Activated CD8-positive, alpha-beta T cell treated with anti-CD3 and anti-CD28 coated beads, Interleukin-2, amount 10 ng/mL, durations not matched to agents 7 days and 5 days (primary cell): ENCODE measurements around the gene CDKN2AIPNL. TPM values are rescaled to one million over a fixed set of nuclear protein-coding genes. Genes with fewer than 3 reads are reported as not detected.
"Not testable (repeated sequence)": the region's sequence is repeated elsewhere in the genome, so short reads cannot be mapped to it uniquely, and the experiment has no call there.

Source experiments
- ATAC-seq: fragments of 150-1000 bp; cut with Tn5 transposase; one replicate; pipeline ENCODE4 v1.10.0; 2021; ENCODE audit warnings: moderate library complexity
- CTCF ChIA-PET: fragments of 350-600 bp; sonication (Branson Sonifier 250); formaldehyde crosslinking; loops from one replicate; lab custom pipeline; 2021; ENCODE audit warnings: antibody characterized with exemption; lab: Charles Lee
- POLR2A ChIA-PET: fragments of 350-600 bp; sonication (Branson Sonifier 250); formaldehyde crosslinking; loops from one replicate; lab custom pipeline; 2021; ENCODE audit warnings: antibody characterized with exemption; lab: Charles Lee
- DNase-seq: peaks from one replicate; pipeline ENCODE4 v3.0.0-alpha.2; 2020
- H3K27ac Mint-ChIP-seq: one replicate; pipeline ENCODE4 v1.8.0; 2021; ENCODE audit warnings: mild to moderate bottlenecking, mixed read lengths
- H3K27me3 Mint-ChIP-seq: one replicate; pipeline ENCODE4 v1.8.0; 2021; ENCODE audit warnings: low read depth, mixed read lengths
- H3K36me3 Mint-ChIP-seq: one replicate; pipeline ENCODE4 v1.8.0; 2021; ENCODE audit warnings: low read depth, mixed read lengths
- H3K4me1 Mint-ChIP-seq: one replicate; pipeline ENCODE4 v1.8.0; 2021; ENCODE audit warnings: low read depth, mixed read lengths
- H3K4me3 Mint-ChIP-seq: one replicate; pipeline ENCODE4 v1.8.0; 2021; ENCODE audit warnings: mild to moderate bottlenecking, mixed read lengths
- H3K9me3 Mint-ChIP-seq: one replicate; pipeline ENCODE4 v1.8.0; 2022; ENCODE audit warnings: mixed read lengths; ENCODE audit not compliant: insufficient read depth
- total RNA-seq, 2 experiments: library from RNA; stranded (reverse); gene quantifications; one replicate each; pipeline ENCODE4 v1.2.3, GENCODE V29; 2021

Gene CDKN2AIPNL
- total RNA-seq, 2 experiments from 2014 or later, result 31.3 to 32.5 TPM

DNA sequence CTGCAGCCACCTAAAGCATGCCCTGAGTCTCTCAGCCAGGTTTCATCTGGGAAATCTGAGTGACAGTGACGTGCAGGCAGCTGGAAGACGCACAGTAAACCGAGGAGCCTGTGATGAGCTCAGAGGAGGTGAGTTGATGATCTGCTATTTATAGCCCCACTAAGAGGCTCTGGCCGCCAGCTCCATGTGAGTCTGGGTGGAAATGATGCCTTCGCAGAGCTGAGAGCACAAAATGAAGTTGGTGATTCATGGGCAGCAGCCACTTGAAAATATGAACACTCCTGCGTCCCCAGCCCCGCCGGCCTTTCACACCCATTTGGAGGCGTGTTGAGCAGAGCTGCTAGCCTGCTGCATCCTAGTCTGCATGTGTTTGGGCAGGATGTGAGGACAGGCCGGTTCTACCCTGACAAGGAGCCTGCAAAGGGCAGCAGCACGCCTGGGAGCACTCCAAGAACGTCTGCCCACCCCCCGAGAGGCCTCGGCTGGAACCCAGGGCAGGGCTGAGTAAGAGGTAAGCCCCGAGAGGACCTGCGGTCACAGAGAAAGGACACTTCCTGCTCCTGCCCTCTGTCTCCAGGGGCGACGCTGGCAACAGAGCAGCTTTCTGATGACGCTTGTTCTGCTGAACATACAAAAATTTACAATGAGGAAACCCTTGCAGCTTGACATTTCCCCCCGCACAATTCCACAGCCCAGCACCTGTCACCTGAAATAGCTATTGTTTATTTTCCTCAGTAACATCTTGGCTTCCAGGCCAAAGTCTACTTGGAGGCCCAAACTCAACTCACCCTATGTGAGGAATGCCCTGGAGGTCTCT, 25.1 kb upstream of the CDKN2AIPNL start:
- Mint-ChIP-seq H3K4me1 (peaks cover 21% of the 10 kb centered on the region), H3K9me3 (no peaks in the 10 kb centered on the region), H3K4me3 (no peak overlapping the region), H3K27ac (peak overlapping the region; percentile 83), H3K27me3 (no peaks in the 10 kb centered on the region), H3K36me3 (no peaks in the 10 kb centered on the region)
- ChIA-PET POLR2A (interaction anchor here (0.8 to 1.6 kb wide), 8 partner anchors 23 to 260 kb away, joined by 3 to 8 read pairs (median 3); partner anchors contain the start of genes CDKN2AIPNL, SKP1 and UBE2B), CTCF (interaction anchor here (0.7 to 2.2 kb wide), 10 partner anchors 9 to 319 kb away, joined by 3 to 13 read pairs (median 4); partner anchors contain the start of gene CDKN2AIPNL)
- DNase-seq (peak; percentile 80), ATAC-seq (peak; percentile 91)

DNA sequence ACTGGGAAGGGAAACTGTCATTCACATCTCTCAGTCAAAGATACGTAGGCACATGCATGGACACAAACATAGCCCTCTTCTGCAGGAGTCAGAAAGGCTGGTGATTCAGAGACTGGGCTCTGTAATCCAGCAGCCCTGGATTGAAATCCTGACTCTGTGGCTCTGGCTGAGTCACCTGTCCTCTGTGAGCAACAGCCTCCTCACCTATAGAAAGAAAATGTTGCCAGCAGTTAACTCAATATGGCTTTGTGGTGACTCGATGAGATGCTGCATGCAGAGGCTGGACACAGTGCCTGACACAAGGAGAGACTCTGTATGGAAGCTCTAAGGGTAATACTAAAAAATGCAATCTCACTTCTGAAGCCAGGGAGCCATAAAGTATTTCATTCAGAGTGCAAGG, 23.9 kb upstream of the CDKN2AIPNL start:
- no peak overlapping the region for H3K4me3 Mint-ChIP-seq
- H3K36me3 Mint-ChIP-seq, result no peaks in the 10 kb centered on the region
- no peak for ATAC-seq
- no peaks in the 10 kb centered on the region for H3K9me3 Mint-ChIP-seq
- CTCF ChIA-PET, result interaction anchor here (1.8 to 2.2 kb wide), 2 partner anchors 24 to 152 kb away, joined by 8 to 13 read pairs; partner anchors contain the start of gene CDKN2AIPNL
- no peak overlapping the region for H3K27ac Mint-ChIP-seq
- no peaks in the 10 kb centered on the region for H3K27me3 Mint-ChIP-seq
- POLR2A ChIA-PET, result interaction anchor here (0.6 to 0.8 kb wide), 2 partner anchors 34 to 89 kb away, joined by 4 read pairs; no protein-coding TSS in a partner anchor
- H3K4me1 Mint-ChIP-seq, result peaks cover 21% of the 10 kb centered on the region
- DNase-seq, result no peak

DNA sequence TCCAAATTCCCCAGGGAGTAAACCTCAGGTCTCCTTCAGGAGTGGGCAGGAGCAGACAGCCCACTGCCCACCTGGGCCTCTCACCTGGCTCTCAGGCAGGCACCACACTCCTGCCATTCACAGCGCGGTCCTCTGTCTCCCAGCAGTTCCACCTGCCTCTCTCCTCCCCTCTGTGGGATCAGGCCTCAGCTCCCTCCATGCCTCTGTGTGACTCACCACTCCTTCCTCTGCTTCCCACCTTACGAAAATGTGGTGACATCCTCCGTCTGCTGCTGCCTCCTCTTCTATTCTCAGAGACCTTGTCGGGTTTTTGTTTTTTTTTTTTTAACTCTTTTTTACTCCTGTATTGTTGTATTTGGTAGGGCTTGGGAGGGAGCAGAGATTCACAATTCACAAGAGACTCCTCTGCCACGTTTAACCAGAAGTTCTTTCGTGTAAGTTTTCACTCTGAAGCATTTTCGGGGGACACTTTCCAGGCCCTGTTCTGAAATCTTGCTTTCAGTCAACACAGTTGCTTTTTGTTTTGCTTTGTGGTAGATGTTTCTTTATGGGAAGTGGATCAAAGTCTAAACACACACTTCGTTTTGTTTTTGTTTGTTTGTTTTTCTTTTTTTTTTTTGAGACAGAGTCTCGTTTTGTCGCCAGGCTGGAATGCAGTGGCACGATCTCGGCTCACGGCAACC, 21.1 kb upstream of the CDKN2AIPNL start:
- DNase-seq (no peak), ATAC-seq (no peak)
- peaks cover 21% of the 10 kb centered on the region for H3K4me1 Mint-ChIP-seq
- ChIA-PET CTCF (interaction anchor here (0.8 kb wide), 1 partner anchor 154 kb away, joined by 3 read pairs; no protein-coding TSS in a partner anchor), POLR2A (no interaction called here)
- H3K4me3 Mint-ChIP-seq, result no peak overlapping the region
- no peak overlapping the region for H3K27ac Mint-ChIP-seq
- H3K36me3 Mint-ChIP-seq, result no peaks in the 10 kb centered on the region
- no peaks in the 10 kb centered on the region for H3K9me3 Mint-ChIP-seq
- H3K27me3 Mint-ChIP-seq, result peaks cover 7% of the 10 kb centered on the region

DNA sequence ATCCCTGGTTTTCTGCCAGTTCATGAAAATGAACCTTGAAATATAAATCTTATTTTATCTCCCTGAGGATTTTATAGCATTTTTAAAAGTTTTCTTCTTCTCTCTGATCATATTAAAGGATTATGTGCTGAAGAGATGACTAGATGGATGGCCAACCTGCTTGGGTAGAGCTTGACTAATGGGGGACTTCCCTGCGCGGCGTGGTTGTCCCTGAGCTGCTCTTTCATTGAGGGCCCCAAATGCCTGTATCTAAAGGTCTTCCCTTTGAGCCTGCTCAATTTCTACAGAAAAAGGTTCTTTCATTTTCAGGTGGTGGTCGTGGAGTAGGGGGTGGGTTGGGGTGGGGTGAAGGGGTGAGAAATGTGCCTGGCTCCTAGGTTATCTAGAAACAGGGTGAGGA, 20.5 kb upstream of the CDKN2AIPNL start:
- H3K27ac Mint-ChIP-seq, result no peak overlapping the region
- no peak for DNase-seq
- POLR2A ChIA-PET, result no interaction called here
- CTCF ChIA-PET, result interaction anchor here (0.8 kb wide), 1 partner anchor 155 kb away, joined by 3 read pairs; no protein-coding TSS in a partner anchor
- no peaks in the 10 kb centered on the region for H3K36me3 Mint-ChIP-seq
- peaks cover 16% of the 10 kb centered on the region for H3K4me1 Mint-ChIP-seq
- no peak overlapping the region for H3K4me3 Mint-ChIP-seq
- peaks cover 7% of the 10 kb centered on the region for H3K27me3 Mint-ChIP-seq
- ATAC-seq, result no peak
- no peaks in the 10 kb centered on the region for H3K9me3 Mint-ChIP-seq

DNA sequence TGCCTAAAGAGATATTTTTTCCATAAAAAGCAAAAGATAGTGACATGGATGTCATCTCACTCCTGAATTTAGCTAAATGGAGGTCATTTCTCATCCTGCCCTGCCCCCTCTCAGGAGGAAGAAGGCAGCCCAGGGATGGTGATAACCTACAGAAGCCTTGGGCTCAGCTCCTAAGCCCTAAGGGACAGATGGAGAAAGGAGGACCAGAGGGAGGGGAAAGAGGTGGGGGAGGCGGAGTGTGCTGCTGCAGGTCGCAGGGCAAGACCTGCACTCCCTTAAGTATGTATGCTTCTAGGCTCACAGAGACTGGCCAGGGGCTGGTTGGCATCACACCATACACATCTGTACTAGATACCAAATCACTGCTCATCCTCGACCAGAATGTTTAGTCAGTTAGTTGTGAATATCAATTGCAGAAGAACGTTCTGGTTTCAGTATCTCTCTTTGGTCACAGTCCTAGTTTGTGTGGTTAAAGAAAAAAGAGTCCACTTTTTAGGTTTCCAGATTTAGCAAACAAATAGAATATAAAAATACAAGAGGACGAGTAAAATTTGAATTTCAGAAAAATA, 18.4 kb upstream of the CDKN2AIPNL start:
- Mint-ChIP-seq H3K4me1 (peaks cover 6% of the 10 kb centered on the region), H3K27ac (no peak overlapping the region), H3K36me3 (no peaks in the 10 kb centered on the region), H3K27me3 (peaks cover 7% of the 10 kb centered on the region), H3K4me3 (no peak overlapping the region), H3K9me3 (no peaks in the 10 kb centered on the region)
- ChIA-PET CTCF (interaction anchor here (3.5 kb wide), 1 partner anchor 18 kb away, joined by 15 read pairs; the partner anchor contains the start of gene CDKN2AIPNL), POLR2A (no interaction called here)
- ATAC-seq (no peak), DNase-seq (no peak)

DNA sequence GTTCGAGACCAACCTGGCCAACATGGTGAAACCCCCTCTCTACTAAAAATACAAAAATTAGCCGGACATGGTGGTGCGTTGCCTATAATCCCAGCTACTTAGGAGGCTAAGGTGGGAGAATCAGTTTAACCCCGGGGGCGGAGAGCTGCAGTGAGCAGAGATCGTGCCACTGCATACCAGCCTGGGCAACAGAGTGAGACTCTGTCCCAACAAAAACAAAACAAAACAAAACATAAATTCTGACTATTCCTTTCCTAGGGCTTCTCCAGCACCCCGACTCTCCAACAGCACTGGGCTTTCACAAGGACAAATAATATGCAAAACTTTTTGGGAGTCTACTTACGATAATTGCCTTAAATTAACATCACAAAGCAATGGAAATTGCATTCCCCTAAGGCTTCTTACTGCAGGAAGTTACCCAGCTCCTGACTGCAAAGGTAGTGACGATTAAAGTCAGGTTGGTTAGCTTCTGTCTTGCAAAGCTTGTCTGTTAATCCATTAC, 15.9 kb upstream of the CDKN2AIPNL start:
- no peak overlapping the region for H3K4me3 Mint-ChIP-seq
- POLR2A ChIA-PET, result no interaction called here
- no peaks in the 10 kb centered on the region for H3K36me3 Mint-ChIP-seq
- CTCF ChIA-PET, result interaction anchor here (0.8 to 3.5 kb wide), 8 partner anchors 9 to 244 kb away, joined by 3 to 15 read pairs (median 4); partner anchors contain the start of gene CDKN2AIPNL
- ATAC-seq (no peak), DNase-seq (no peak)
- no peak overlapping the region for H3K27ac Mint-ChIP-seq
- H3K9me3 Mint-ChIP-seq, result no peaks in the 10 kb centered on the region
- peaks cover 1% of the 10 kb centered on the region for H3K4me1 Mint-ChIP-seq
- H3K27me3 Mint-ChIP-seq, result peaks cover 11% of the 10 kb centered on the region

DNA sequence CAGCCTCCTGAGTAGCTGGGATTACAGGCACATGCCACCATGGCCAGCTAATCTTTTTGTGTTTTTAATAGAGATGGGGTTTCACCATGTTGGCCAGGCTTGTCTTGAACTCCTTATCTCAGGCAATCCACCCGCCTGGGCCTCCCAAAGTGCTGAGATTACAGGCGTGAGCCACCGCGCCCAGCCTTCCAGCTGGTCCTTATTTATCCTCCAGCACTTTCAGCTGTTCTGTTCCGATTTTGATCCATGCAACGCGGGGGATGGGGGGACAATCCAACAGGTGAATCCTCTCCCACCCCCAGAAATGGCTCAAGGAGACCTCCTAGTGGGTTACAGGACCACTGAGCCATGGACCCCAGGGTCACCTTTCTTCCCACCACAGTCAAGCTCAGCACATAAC, 14.7 kb upstream of the CDKN2AIPNL start:
- ATAC-seq, result no peak
- Mint-ChIP-seq H3K9me3 (no peaks in the 10 kb centered on the region), H3K27me3 (peaks cover 11% of the 10 kb centered on the region), H3K4me1 (no peaks in the 10 kb centered on the region), H3K27ac (no peak overlapping the region), H3K36me3 (no peaks in the 10 kb centered on the region), H3K4me3 (no peak overlapping the region)
- CTCF ChIA-PET, result interaction anchor here (0.8 to 3.3 kb wide), 4 partner anchors 15 to 248 kb away, joined by 3 to 11 read pairs (median 4); partner anchors contain the start of gene CDKN2AIPNL
- POLR2A ChIA-PET, result interaction anchor here (0.6 kb wide), 1 partner anchor 9 kb away, joined by 3 read pairs; no protein-coding TSS in a partner anchor
- DNase-seq, result no peak

DNA sequence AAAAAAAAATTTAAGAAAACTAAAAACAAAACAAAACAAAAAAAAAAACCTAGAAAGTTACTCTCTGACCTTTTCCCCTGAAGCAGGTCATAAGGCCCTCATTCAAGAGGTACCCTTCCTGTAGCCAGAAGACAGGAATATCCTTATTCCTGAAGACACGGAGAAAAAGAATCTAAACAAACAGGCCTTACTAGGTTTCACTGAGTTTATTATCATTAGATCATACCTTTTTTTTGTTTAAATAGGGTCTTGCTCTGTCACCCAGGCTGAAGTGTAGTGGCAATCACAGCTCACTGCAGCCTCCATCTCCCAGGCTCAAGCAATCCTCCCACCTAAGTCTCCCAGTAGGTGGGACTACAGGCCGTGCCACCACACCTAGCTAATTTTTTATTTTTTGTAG, 11.7 kb upstream of the CDKN2AIPNL start:
- POLR2A ChIA-PET, result no interaction called here
- ATAC-seq (no peak), DNase-seq (no peak)
- no peaks in the 10 kb centered on the region for H3K9me3 Mint-ChIP-seq
- no peak overlapping the region for H3K4me3 Mint-ChIP-seq
- peaks cover 4% of the 10 kb centered on the region for H3K27me3 Mint-ChIP-seq
- CTCF ChIA-PET, result no interaction called here
- no peaks in the 10 kb centered on the region for H3K4me1 Mint-ChIP-seq
- no peaks in the 10 kb centered on the region for H3K36me3 Mint-ChIP-seq
- H3K27ac Mint-ChIP-seq, result no peak overlapping the region

DNA sequence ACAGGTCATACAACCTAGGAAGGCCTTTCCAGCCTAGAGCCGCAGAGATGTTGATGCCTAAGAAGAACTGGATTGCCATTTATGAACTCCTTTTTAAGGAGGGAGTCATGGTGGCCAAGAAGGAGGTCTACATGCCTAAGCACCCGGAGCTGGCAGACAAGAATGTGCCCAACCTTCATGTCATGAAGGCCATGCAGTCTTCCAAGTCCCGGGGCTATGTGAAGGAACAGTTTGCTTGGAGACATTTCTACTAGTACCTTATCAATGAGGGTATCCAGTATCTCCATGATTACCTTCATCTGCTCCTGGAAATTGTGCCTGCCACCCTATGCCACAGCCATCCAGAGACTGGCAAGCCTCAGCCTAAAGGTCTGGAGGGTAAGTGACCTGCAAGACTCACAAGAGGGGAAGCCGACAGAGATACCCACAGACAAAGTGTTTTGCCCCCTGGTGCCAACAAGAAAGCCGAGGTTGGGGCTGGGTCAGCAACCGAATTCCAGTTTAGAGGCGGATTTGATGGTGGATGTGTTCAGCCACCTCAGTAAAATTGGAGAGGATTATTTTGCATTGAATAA, 11.2 kb upstream of the CDKN2AIPNL start:
- no peak overlapping the region for H3K27ac Mint-ChIP-seq
- CTCF ChIA-PET, result no interaction called here
- H3K9me3 Mint-ChIP-seq, result no peaks in the 10 kb centered on the region
- POLR2A ChIA-PET, result no interaction called here
- peaks cover 4% of the 10 kb centered on the region for H3K27me3 Mint-ChIP-seq
- no peak for ATAC-seq
- no peak for DNase-seq
- no peaks in the 10 kb centered on the region for H3K4me1 Mint-ChIP-seq
- H3K36me3 Mint-ChIP-seq, result no peaks in the 10 kb centered on the region
- H3K4me3 Mint-ChIP-seq, result no peak overlapping the region

DNA sequence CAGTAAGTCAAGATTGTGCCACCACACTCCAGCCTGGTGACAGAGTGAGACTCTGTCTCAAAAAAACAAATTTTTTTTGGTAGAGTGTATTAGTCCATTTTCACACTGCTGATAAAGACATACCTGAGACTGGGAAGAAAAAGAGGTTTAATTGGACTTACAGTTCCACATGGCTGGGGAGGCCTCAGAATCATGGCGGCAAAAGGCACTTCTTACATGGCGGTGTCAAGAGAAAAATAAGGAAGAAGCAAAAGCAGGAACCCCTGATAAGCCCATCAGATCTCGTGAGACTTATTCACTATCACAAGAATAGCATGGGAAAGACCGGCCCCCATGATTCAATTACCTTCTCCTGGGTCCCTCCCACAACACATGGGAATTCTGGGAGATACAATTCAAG, 9.4 kb upstream of the CDKN2AIPNL start:
- H3K36me3 Mint-ChIP-seq, H3K27ac Mint-ChIP-seq: not testable (repeated sequence)

DNA sequence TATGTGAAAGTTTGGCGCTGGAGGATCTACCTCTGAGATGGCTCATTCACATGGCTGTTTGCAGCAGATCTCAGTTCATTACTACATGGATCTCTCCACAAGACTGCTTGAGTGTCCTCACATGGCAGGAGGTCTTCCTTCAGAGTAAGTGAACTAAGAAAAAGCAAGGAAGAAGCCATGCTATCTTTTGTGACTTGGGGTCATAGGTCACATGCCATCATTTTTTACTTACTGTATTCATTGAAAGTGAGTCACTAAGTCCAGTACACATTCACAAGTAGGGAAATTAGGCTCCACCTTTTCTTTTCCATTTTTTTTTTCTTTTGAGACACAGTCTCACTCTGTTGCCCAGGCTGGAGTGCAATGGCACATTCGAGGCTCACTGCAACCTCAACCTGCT, 8.7 kb upstream of the CDKN2AIPNL start:
- DNase-seq (no peak), ATAC-seq (no peak)
- no peaks in the 10 kb centered on the region for H3K4me1 Mint-ChIP-seq
- no peaks in the 10 kb centered on the region for H3K36me3 Mint-ChIP-seq
- CTCF ChIA-PET, result no interaction called here
- POLR2A ChIA-PET, result no interaction called here
- peaks cover 4% of the 10 kb centered on the region for H3K27me3 Mint-ChIP-seq
- no peak overlapping the region for H3K27ac Mint-ChIP-seq
- H3K9me3 Mint-ChIP-seq, result no peaks in the 10 kb centered on the region
- no peak overlapping the region for H3K4me3 Mint-ChIP-seq

More for the DNA sequence above, 9.4 kb upstream of the CDKN2AIPNL start:
- CTCF ChIA-PET, H3K4me3 Mint-ChIP-seq, H3K9me3 Mint-ChIP-seq, H3K4me1 Mint-ChIP-seq, ATAC-seq, H3K27me3 Mint-ChIP-seq, DNase-seq, POLR2A ChIA-PET: not testable (repeated sequence)
